Neural cell (in vitro differentiated cells): Measurements from ENCODE around the gene FAM117B.

Source experiments
- EZH2 ChIP-seq: fragments of 200-600, 300-800 bp; shearing (Covaris generic), sonication (generic); IDR thresholded peaks from 2 replicates; pipeline ENCODE4 v1.6.1; 2014; ENCODE audit warnings: antibody characterized with exemption, low read length, borderline replicate concordance, mild to moderate bottlenecking; ENCODE audit not compliant: insufficient read depth, poor library complexity, severe bottlenecking
- TAF1 ChIP-seq: IDR thresholded peaks from 2 replicates; pipeline ENCODE4 v1.6.1; 2012; ENCODE audit warnings: low read depth
- TF ChIP-seq, protein P1 (sequence below): fragments of 450-650 bp; IDR thresholded peaks from 2 replicates; pipeline ENCODE4 v1.5.1; 2014; ENCODE audit warnings: antibody characterized with exemption, mild to moderate bottlenecking, moderate library complexity; ENCODE audit not compliant: poor library complexity, severe bottlenecking
- TF ChIP-seq, protein P2 (sequence below): IDR thresholded peaks from 2 replicates; pipeline ENCODE4 v1.6.1; 2012; ENCODE audit warnings: borderline replicate concordance

DNA sequence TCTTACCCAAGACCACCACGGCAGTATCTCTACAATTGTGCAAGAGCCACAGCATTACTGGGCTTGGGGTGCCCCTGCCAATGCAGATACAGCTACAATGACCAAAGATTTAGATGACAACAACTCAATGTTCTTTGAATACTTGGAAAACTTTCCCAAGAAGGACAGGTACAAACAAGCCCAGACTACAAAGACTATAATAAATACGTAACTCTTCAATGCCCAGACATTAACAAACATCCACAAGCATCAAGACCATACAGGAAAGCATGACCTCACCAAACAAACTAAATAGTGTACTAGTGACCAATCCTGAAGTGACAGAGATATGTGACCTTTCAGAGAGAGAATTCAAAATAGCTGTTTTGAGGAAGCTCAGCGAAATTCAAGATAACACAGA lies 174.0 kb downstream of the FAM117B start:
- TF ChIP-seq, protein P1, sequence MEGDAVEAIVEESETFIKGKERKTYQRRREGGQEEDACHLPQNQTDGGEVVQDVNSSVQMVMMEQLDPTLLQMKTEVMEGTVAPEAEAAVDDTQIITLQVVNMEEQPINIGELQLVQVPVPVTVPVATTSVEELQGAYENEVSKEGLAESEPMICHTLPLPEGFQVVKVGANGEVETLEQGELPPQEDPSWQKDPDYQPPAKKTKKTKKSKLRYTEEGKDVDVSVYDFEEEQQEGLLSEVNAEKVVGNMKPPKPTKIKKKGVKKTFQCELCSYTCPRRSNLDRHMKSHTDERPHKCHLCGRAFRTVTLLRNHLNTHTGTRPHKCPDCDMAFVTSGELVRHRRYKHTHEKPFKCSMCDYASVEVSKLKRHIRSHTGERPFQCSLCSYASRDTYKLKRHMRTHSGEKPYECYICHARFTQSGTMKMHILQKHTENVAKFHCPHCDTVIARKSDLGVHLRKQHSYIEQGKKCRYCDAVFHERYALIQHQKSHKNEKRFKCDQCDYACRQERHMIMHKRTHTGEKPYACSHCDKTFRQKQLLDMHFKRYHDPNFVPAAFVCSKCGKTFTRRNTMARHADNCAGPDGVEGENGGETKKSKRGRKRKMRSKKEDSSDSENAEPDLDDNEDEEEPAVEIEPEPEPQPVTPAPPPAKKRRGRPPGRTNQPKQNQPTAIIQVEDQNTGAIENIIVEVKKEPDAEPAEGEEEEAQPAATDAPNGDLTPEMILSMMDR = no peak
- TF ChIP-seq, protein P2, sequence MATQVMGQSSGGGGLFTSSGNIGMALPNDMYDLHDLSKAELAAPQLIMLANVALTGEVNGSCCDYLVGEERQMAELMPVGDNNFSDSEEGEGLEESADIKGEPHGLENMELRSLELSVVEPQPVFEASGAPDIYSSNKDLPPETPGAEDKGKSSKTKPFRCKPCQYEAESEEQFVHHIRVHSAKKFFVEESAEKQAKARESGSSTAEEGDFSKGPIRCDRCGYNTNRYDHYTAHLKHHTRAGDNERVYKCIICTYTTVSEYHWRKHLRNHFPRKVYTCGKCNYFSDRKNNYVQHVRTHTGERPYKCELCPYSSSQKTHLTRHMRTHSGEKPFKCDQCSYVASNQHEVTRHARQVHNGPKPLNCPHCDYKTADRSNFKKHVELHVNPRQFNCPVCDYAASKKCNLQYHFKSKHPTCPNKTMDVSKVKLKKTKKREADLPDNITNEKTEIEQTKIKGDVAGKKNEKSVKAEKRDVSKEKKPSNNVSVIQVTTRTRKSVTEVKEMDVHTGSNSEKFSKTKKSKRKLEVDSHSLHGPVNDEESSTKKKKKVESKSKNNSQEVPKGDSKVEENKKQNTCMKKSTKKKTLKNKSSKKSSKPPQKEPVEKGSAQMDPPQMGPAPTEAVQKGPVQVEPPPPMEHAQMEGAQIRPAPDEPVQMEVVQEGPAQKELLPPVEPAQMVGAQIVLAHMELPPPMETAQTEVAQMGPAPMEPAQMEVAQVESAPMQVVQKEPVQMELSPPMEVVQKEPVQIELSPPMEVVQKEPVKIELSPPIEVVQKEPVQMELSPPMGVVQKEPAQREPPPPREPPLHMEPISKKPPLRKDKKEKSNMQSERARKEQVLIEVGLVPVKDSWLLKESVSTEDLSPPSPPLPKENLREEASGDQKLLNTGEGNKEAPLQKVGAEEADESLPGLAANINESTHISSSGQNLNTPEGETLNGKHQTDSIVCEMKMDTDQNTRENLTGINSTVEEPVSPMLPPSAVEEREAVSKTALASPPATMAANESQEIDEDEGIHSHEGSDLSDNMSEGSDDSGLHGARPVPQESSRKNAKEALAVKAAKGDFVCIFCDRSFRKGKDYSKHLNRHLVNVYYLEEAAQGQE = no peak
- no peak for TF ChIP-seq EZH2
- no peak for TF ChIP-seq TAF1
